Upper lobe of left lung (tissue), 6 donors: ENCODE results near the gene OSCP1. TPM values are rescaled to one million over a fixed set of nuclear protein-coding genes. Genes with fewer than 3 reads are reported as not detected.
A peak's percentile ranks its signal among the peaks of the same experiment; 100 is the strongest.

Experiments
- ATAC-seq, 2 donors: fragments of 200-7000 bp; cut with Tn5 transposase; one replicate each; pipeline ENCODE4 v1.9.1; 2022; ENCODE audit warnings: mild to moderate bottlenecking in 2 of 2, moderate library complexity in 2 of 2; ENCODE audit not compliant: low FRiP score in 2 of 2
- DNase-seq, 2 donors: peaks; one replicate each; pipeline ENCODE4 v3.0.0-alpha.2; 2019 to 2020
- H3K27ac ChIP-seq, 4 donors: fragments of 200-600 bp; sonication (generic); one replicate each; pipeline ENCODE4 v1.5.1; 2016 to 2019
- H3K27me3 ChIP-seq, 4 donors: fragments of 200-600 bp; sonication (generic); one replicate each; pipeline ENCODE4 v1.5.1; 2017 to 2019
- H3K36me3 ChIP-seq, 4 donors: fragments of 200-600 bp; sonication (generic); one replicate each; pipeline ENCODE4 v1.5.1; 2016 to 2019
- H3K4me1 ChIP-seq, 4 donors: fragments of 200-600 bp; sonication (generic); one replicate each; pipeline ENCODE4 v1.5.1; 2018 to 2019
- H3K4me3 ChIP-seq, 4 donors: fragments of 200-600 bp; sonication (generic); one replicate each; pipeline ENCODE4 v1.5.1; 2017 to 2019; ENCODE audit warnings: mild to moderate bottlenecking in 2 of 4, moderate library complexity in 1 of 4
- H3K9me3 ChIP-seq, 4 donors: fragments of 200-600 bp; sonication (generic); one replicate each; pipeline ENCODE4 v1.5.1; 2018 to 2019
- EP300 ChIP-seq, 4 donors: sonication (generic); formaldehyde crosslinking; IDR thresholded peaks; one replicate each; pipeline ENCODE4 v1.5.1; 2017; ENCODE audit warnings: antibody characterized with exemption in 4 of 4, control low read depth in 2 of 4
- POLR2A ChIP-seq, 4 donors: fragments of 450-650 bp; IDR thresholded peaks; one replicate each; pipeline ENCODE4 v1.5.1; 2016 to 2017; ENCODE audit warnings: antibody characterized with exemption in 4 of 4, mild to moderate bottlenecking in 2 of 4
- POLR2AphosphoS5 ChIP-seq, 2 donors: sonication (generic); formaldehyde crosslinking; IDR thresholded peaks; one replicate each; pipeline ENCODE4 v1.5.1; 2017; ENCODE audit warnings: antibody characterized with exemption in 2 of 2
- WGBS, 2 donors: methylation state at CpG; one replicate each; pipeline ENCODE4 v1.1.5; 2017 to 2018; 5-methylcytosine and 5-hydroxymethylcytosine counted together
- total RNA-seq, 6 donors: library from RNA; depleted of rRNA in 4 of 6; stranded (reverse); fragments of >200 nt in 4 of 6; gene quantifications; one replicate each; pipeline versions ENCODE4 v1.1.0 to v1.2.1, GENCODE V29; 2016 to 2021
- TF ChIP-seq, protein P1 (sequence below), 6 experiments: fragments of 450-650 bp in 4 of 6; fragments of 200-600 bp in 2 of 6; sonication (generic) in 2 of 6; IDR thresholded peaks; one replicate each; pipeline ENCODE4 v1.5.1; 2016 to 2019; ENCODE audit warnings: antibody characterized with exemption in 6 of 6
- donor health status: DM: no; HTN: no; CAD: no; lungs with moderate emphysema.
- donor health status: DM: no; HTN: yes; CAD: no; lungs with severe emphysema.

OSCP1 gene
- total RNA-seq, 6 donors from 2014 or later = 11.8 to 28.2 (median 13.6) TPM

DNA sequence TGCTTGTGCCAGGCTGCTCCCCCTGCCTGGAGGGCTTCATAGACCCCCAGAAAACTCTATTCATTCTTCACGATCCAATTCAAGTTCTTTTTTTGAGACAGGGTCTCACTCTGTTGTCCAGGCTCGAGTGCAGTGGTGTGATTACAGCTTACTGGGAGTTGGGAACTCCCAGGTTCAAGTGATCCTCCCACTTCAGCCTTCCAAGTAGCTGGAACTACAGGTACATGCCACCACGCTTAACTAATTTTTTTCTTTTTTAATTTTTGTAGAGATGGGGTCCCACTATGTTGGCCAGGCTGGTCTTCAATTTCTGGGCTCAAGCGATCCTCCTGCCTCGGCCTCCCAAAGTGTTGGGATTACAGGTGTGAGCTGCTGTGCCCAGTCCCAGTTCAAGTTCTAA lies 68.8 kb downstream of the OSCP1 start:
- Histone ChIP-seq H3K27me3 (no peaks in the 10 kb centered on the region), H3K4me1 (peaks cover 40 to 59% (median 58%) of the 10 kb centered on the region in 4 donors), H3K27ac (peak overlapping the region; percentile 28 to 77 (median 50)), H3K36me3 (peaks cover 0 to 10% (median 0%) of the 10 kb centered on the region in 4 donors), H3K4me3 (no peak overlapping the region), H3K9me3 (no peaks in the 10 kb centered on the region)
- ATAC-seq = no peak
- WGBS, 2 donors = 92 to 94% methylated on average over 5 of the region's 5 CpGs
- TF ChIP-seq POLR2A (IDR thresholded peaks at IDR 0.05) (no peak), EP300 (IDR thresholded peaks at IDR 0.05) (no peak), POLR2AphosphoS5 (IDR thresholded peaks at IDR 0.05) (no peak)
- TF ChIP-seq, protein P1, sequence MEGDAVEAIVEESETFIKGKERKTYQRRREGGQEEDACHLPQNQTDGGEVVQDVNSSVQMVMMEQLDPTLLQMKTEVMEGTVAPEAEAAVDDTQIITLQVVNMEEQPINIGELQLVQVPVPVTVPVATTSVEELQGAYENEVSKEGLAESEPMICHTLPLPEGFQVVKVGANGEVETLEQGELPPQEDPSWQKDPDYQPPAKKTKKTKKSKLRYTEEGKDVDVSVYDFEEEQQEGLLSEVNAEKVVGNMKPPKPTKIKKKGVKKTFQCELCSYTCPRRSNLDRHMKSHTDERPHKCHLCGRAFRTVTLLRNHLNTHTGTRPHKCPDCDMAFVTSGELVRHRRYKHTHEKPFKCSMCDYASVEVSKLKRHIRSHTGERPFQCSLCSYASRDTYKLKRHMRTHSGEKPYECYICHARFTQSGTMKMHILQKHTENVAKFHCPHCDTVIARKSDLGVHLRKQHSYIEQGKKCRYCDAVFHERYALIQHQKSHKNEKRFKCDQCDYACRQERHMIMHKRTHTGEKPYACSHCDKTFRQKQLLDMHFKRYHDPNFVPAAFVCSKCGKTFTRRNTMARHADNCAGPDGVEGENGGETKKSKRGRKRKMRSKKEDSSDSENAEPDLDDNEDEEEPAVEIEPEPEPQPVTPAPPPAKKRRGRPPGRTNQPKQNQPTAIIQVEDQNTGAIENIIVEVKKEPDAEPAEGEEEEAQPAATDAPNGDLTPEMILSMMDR (IDR thresholded peaks at IDR 0.05) = no peak
- DNase-seq = no peak

DNA sequence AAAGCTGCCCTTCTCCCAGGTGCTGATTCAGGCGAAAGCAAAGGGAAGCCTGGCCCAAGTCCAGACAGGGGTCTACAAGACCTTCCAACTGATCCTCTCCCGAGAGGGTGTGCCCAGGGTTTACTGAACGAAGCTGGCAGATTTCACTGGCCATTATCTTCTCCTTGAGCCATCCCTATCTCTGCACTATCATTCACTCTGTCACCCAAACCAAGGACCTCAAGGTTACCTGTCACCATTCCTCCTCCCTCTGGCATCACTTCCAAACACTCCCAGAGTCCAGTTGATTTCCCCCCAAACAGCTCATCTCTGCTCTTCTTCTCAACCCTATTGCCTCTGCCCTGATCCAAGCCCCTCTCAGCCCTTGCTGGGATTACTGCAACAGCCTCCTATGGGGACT lies 69.5 kb downstream of the OSCP1 start:
- H3K36me3 ChIP-seq = peaks cover 0 to 14% (median 0%) of the 10 kb centered on the region in 4 donors
- peaks cover 45 to 65% (median 60%) of the 10 kb centered on the region in 4 donors for H3K4me1 ChIP-seq

DNA sequence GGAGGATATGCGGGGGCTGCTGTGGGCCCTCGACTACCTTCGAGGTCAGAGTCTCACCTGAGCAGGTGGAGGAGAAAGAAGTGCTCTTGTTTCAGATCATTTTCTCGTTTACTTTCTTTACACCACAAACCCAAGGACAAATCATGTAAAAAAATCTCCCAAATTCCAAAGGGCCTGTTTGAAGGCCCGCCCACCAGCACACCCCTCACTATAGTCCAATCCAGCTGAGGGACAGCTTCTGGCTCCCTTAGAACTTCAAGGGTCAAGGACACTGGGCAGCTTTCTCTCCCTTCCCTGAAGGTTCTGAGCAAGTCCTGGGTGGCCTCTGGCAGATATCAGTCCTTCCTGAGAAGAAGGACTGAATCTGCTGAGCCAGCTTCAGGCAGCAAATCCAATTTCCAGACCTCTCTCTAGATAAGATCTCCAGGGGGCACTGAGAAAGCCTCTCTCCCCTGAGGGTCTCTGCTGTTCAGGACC lies 70.1 kb downstream of the OSCP1 start:
- H3K4me3 ChIP-seq = no peak overlapping the region
- WGBS, 2 donors = 70 to 72% methylated on average over 5 of the region's 5 CpGs
- peaks cover 0 to 14% (median 0%) of the 10 kb centered on the region in 4 donors for H3K36me3 ChIP-seq
- peaks cover 51 to 71% (median 66%) of the 10 kb centered on the region in 4 donors for H3K4me1 ChIP-seq
- H3K27ac ChIP-seq = peak overlapping the region; percentile 28 to 77 (median 50)
- no peak for ATAC-seq
- H3K27me3 ChIP-seq = no peaks in the 10 kb centered on the region
- no peaks in the 10 kb centered on the region for H3K9me3 ChIP-seq
- TF ChIP-seq, protein P1 (IDR thresholded peaks at IDR 0.05) = no peak
- TF ChIP-seq EP300 (IDR thresholded peaks at IDR 0.05) = no peak
- TF ChIP-seq POLR2AphosphoS5 (IDR thresholded peaks at IDR 0.05) = no peak
- no peak for TF ChIP-seq POLR2A (IDR thresholded peaks at IDR 0.05)
- DNase-seq = no peak

More for the DNA sequence above, 69.5 kb downstream of the OSCP1 start:
- DNase-seq = no peak
- no peak for ATAC-seq
- H3K27ac ChIP-seq = peak overlapping the region; percentile 28 to 77 (median 50)
- no peaks in the 10 kb centered on the region for H3K9me3 ChIP-seq
- H3K4me3 ChIP-seq = no peak overlapping the region
- H3K27me3 ChIP-seq = no peaks in the 10 kb centered on the region
- TF ChIP-seq EP300 (IDR thresholded peaks at IDR 0.05) = no peak
- TF ChIP-seq, protein P1 (IDR thresholded peaks at IDR 0.05) = no peak
- TF ChIP-seq POLR2A (IDR thresholded peaks at IDR 0.05) = no peak
- no peak for TF ChIP-seq POLR2AphosphoS5 (IDR thresholded peaks at IDR 0.05)
- 87 to 92% methylated on average over 3 of the region's 3 CpGs for WGBS, 2 donors

DNA sequence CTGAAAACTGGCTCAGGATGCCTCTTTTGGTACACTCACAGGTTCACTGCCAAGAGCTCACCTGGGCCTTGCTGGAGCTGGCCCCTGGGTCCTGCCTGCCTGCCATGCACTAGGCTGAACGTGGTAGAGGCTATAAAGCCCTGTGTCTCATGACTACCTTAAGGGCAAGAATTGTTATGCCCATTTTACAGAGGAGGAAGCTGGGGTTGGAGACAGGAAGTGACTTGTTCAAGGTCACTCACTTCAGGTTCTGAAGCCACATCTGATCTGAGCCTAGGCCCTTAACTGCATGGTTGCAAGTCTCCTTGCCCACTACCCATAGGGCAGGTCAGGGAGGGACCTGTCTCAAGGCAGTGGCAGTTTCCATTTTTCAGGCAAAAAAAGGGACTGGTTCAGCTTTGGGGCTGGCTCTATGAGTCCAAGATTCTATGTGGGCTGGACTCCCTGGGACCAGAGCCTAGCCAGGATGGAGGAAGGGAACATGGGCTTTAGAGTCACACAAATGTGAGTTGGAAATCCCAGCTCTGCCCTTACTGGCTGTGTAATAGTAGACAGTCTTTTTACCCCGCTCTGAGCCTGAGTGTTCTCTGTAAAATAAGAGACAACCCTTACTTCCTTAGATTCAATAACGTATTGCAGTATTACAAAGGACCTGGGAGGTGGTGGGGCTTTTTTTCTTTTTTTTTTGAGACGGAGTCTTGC lies 72.3 kb downstream of the OSCP1 start:
- Histone ChIP-seq H3K27ac (peak overlapping the region; percentile 28 to 77 (median 54)), H3K4me3 (no peak overlapping the region), H3K27me3 (no peaks in the 10 kb centered on the region), H3K4me1 (peaks cover 54 to 72% (median 70%) of the 10 kb centered on the region in 4 donors), H3K36me3 (peaks cover 0 to 14% (median 0%) of the 10 kb centered on the region in 4 donors), H3K9me3 (no peaks in the 10 kb centered on the region)
- TF ChIP-seq POLR2A (IDR thresholded peaks at IDR 0.05) (no peak), POLR2AphosphoS5 (IDR thresholded peaks at IDR 0.05) (no peak), EP300 (IDR thresholded peaks at IDR 0.05) (no peak)
- TF ChIP-seq, protein P1 (IDR thresholded peaks at IDR 0.05) = no peak
- ATAC-seq (no peak), DNase-seq (no peak)
- WGBS, 2 donors = 74 to 76% methylated on average over 3 to 4 of the region's 4 CpGs
